SKM-1 (cell line): Measurements from ENCODE around the gene CRLF2.
"Not testable (repeated sequence)": the region's sequence is repeated elsewhere in the genome, so short reads cannot be mapped to it uniquely, and the experiment has no call there.

Experiments used
- DNase-seq: peaks from one replicate; lab custom pipeline; 2025; ENCODE audit not compliant: unreplicated experiment; lab: John Stamatoyannopoulos, UW

The CRLF2 gene

GRCh38 chrX:1215123-1215823 lies 2.8 kb upstream of the CRLF2 start:
- DNase-seq, result peak; percentile 17

- DNase-seq, result no peak
Observed at GRCh38 chrX:1213971-1214370, 1.5 kb upstream of the CRLF2 start.

GRCh38 chrX:1210844-1211243 lies 1.6 kb downstream of the CRLF2 start:
- DNase-seq, result no peak

GRCh38 chrX:1207496-1208025 lies 4.9 kb downstream of the CRLF2 start:
- DNase-seq, result no peak

GRCh38 chrX:1205681-1206611 lies 6.5 kb downstream of the CRLF2 start:
- DNase-seq, result no peak

GRCh38 chrX:1202251-1202650 lies 10.2 kb downstream of the CRLF2 start:
- DNase-seq, result no peak

- DNase-seq, result no peak
Observed at GRCh38 chrX:1196436-1196835, 16.0 kb downstream of the CRLF2 start.

- DNase-seq, result not testable (repeated sequence)
Observed at GRCh38 chrX:1192196-1192595, 20.3 kb downstream of the CRLF2 start.

- no peak for DNase-seq
Observed at GRCh38 chrX:1190596-1191145, 21.8 kb downstream of the CRLF2 start.

- DNase-seq, result no peak
Observed at GRCh38 chrX:1185561-1185960, 26.9 kb downstream of the CRLF2 start.

GRCh38 chrX:1182211-1182610 lies 30.2 kb downstream of the CRLF2 start:
- DNase-seq, result no peak

- DNase-seq, result not testable (repeated sequence)
Observed at GRCh38 chrX:1181661-1182060, 30.8 kb downstream of the CRLF2 start.

- DNase-seq, result no peak
Observed at GRCh38 chrX:1181170-1181569, 31.3 kb downstream of the CRLF2 start.

- DNase-seq, result no peak
Observed at GRCh38 chrX:1178580-1179057, 33.8 kb downstream of the CRLF2 start.

- DNase-seq, result not testable (repeated sequence)
Observed at GRCh38 chrX:1176531-1177320, 35.7 kb downstream of the CRLF2 start.

- not testable (repeated sequence) for DNase-seq
Observed at GRCh38 chrX:1174609-1175545, 37.6 kb downstream of the CRLF2 start.

- DNase-seq, result not testable (repeated sequence)
Observed at GRCh38 chrX:1173435-1173834, 39.0 kb downstream of the CRLF2 start.

GRCh38 chrX:1172496-1172895 lies 40.0 kb downstream of the CRLF2 start:
- DNase-seq, result no peak

GRCh38 chrX:1171915-1172314 lies 40.5 kb downstream of the CRLF2 start:
- DNase-seq, result not testable (repeated sequence)

- no peak for DNase-seq
Observed at GRCh38 chrX:1170243-1170642, 42.2 kb downstream of the CRLF2 start.
